Aorta (tissue), 5 donors: Measurements from ENCODE around the gene SYNE1. TPM values are rescaled to one million over a fixed set of nuclear protein-coding genes. Genes with fewer than 3 reads are reported as not detected.

Source experiments
- ATAC-seq: fragments of 200-7000 bp; cut with Tn5 transposase; one replicate; pipeline ENCODE4 v1.9.1; 2022; ENCODE audit warnings: moderate library complexity; ENCODE audit not compliant: low FRiP score
- DNase-seq, 2 donors: peaks; one replicate each; pipeline ENCODE4 v3.0.0-alpha.2; 2020
- H3K27ac ChIP-seq, 2 donors: one replicate each; pipeline ENCODE4 v1.5.1; 2013; ENCODE audit warnings: low read length in 2 of 2, mild to moderate bottlenecking in 2 of 2, moderate library complexity in 2 of 2, control low read depth in 1 of 2, inconsistent platforms in 1 of 2, low read depth in 1 of 2
- H3K27me3 ChIP-seq, 2 donors: one replicate each; pipeline ENCODE4 v1.6.1; 2013; ENCODE audit warnings: control low read depth in 1 of 2, low read length in 1 of 2, mild to moderate bottlenecking in 1 of 2, moderate library complexity in 1 of 2; ENCODE audit not compliant: insufficient read depth in 2 of 2, control insufficient read depth in 1 of 2
- H3K36me3 ChIP-seq, 2 donors: one replicate each; pipeline ENCODE4 v1.6.1; 2013; ENCODE audit warnings: control low read depth in 1 of 2, low read length in 1 of 2, mild to moderate bottlenecking in 1 of 2; ENCODE audit not compliant: insufficient read depth in 2 of 2, control insufficient read depth in 1 of 2
- H3K4me1 ChIP-seq, 2 donors: one replicate each; pipeline ENCODE4 v1.6.1; 2013; ENCODE audit warnings: low read length in 2 of 2, control low read depth in 1 of 2, mild to moderate bottlenecking in 1 of 2, moderate library complexity in 1 of 2; ENCODE audit not compliant: insufficient read depth in 2 of 2, control insufficient read depth in 1 of 2
- H3K4me3 ChIP-seq, 2 donors: one replicate each; pipeline ENCODE4 v1.5.1; 2013; ENCODE audit warnings: low read length in 2 of 2, control low read depth in 1 of 2, mild to moderate bottlenecking in 1 of 2
- H3K9me3 ChIP-seq: one replicate; pipeline ENCODE4 v1.6.1; 2013; ENCODE audit warnings: mild to moderate bottlenecking, low read length; ENCODE audit not compliant: control insufficient read depth
- WGBS, 2 donors: extraction: QIAGEN DNeasy Blood & Tissue Kit; methylation state at CpG; one replicate each; pipeline ENCODE4 v1.1.7; 2013; 5-methylcytosine and 5-hydroxymethylcytosine counted together
- intact Hi-C, 2 donors: fragments of 100-400 bp; cut with DNase I; formaldehyde crosslinking; loops; one replicate each; pipeline versions ENCODE4 v1.14.2 to v1.15.0; 2022
- polyA plus RNA-seq, 2 donors: library from polyadenylated mRNA; stranded (reverse); fragments of 200-250 nt; gene quantifications; one replicate each; pipeline ENCODE4 v1.2.3, GENCODE V29; 2013
- total RNA-seq, 2 donors: library from RNA; stranded (reverse); fragmentation: NEBNext Ultra II Directional; extraction: Animal tissue kit (Norgen Biotek cat#: 25700); gene quantifications; one replicate each; pipeline ENCODE4 v1.2.1, GENCODE V29; 2021
- donor health status: healthy with polysubstance abuse.
- donor health status: Bipolar disorder and iron deficiency.
- donor health status: DM: no; HTN: no; CAD: no.
- donor health status: DM: no; HTN: no; CAD: no.
- donor health status: DM: yes; HTN: yes; CAD: no.

The SYNE1 gene
- total and polyA plus RNA-seq, 4 donors: 54.3 to 356 (median 221) TPM

DNA sequence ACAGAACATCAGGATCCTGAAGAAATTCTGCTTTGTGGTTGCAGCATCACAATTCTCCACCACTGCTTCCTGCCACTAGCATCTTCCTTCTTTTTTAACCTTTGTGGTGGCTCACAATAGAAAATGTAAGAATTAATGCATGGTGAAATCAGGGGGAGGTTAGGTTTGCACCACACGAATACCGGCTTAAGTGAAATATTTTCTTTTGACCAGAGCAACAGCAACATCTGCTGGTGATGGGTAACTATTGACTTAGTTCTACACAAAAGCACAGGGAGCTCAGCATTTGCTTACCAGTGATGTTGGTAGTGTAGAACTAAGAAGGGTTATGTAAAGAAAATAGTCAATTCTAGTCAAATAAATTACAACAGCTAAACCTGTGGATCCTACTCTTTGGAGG lies 280.5 kb downstream of the SYNE1 start:
- H3K27ac ChIP-seq: no peak overlapping the region
- H3K36me3 ChIP-seq: peaks cover 16 to 26% of the 10 kb centered on the region in 2 donors
- intact Hi-C loops: loop anchor here in 1 of 2 donors (10.0 kb wide), 1 partner anchor 142 kb away; no protein-coding TSS in a partner anchor
- H3K9me3 ChIP-seq: no peaks in the 10 kb centered on the region
- H3K4me3 ChIP-seq: no peak overlapping the region
- peak; percentile 41 for ATAC-seq
- no peaks in the 10 kb centered on the region for H3K4me1 ChIP-seq
- DNase-seq: no peak
- H3K27me3 ChIP-seq: no peaks in the 10 kb centered on the region
- WGBS, 2 donors: 10 to 13% methylated on average over 2 of the region's 2 CpGs

DNA sequence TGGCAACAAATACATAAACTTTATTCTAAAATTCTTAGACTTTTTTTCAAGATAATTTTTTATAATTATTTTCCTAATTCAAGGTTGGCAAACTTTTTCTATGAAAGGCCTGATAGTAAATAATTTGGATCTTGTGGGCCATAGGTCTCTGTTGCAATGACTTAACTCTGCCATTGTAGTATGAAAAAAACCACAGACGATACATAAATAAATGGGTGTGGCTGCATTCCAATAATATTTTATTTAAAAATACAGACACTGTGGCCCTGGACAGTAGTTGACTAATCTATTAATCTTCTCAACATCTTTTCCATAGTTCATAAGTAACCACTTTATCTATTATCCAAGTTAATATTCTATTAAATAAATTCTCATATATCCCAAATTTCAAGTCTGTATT lies 281.1 kb downstream of the SYNE1 start:
- WGBS, 2 donors: 42 to 46% methylated on average over 1 of the region's 1 CpG
- H3K4me3 ChIP-seq: no peak overlapping the region
- peaks cover 15 to 22% of the 10 kb centered on the region in 2 donors for H3K36me3 ChIP-seq
- no peaks in the 10 kb centered on the region for H3K27me3 ChIP-seq
- H3K4me1 ChIP-seq: no peaks in the 10 kb centered on the region
- H3K27ac ChIP-seq: no peak overlapping the region
- H3K9me3 ChIP-seq: no peaks in the 10 kb centered on the region
- intact Hi-C loops: loop anchor here in 1 of 2 donors (10.0 kb wide), 1 partner anchor 141 kb away; no protein-coding TSS in a partner anchor
- ATAC-seq (no peak), DNase-seq (no peak)

DNA sequence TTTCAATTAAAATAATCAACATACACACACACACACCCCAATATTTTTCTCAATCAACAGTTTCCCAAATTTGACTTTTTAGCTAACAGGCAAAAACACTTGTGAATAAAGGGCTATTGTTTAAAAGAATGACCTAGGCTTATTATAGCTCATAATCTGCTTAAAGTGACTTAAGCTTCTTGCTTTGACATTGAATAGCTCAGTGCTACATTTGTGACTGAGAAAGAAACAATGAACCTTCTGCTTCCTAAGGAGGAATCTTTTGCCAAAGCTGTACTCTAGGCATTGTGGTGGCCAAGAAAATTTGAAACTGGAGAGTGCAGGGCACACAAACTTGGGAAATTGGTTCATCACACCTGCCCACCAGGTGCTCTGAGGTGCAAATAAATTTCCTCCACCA lies 282.0 kb downstream of the SYNE1 start:
- H3K9me3 ChIP-seq: no peaks in the 10 kb centered on the region
- no peaks in the 10 kb centered on the region for H3K27me3 ChIP-seq
- no peaks in the 10 kb centered on the region for H3K4me1 ChIP-seq
- H3K36me3 ChIP-seq: peaks cover 16 to 20% of the 10 kb centered on the region in 2 donors
- ATAC-seq (no peak), DNase-seq (no peak)
- intact Hi-C loops: loop anchor here in 1 of 2 donors (10.0 kb wide), 1 partner anchor 140 kb away; no protein-coding TSS in a partner anchor
- no peak overlapping the region for H3K27ac ChIP-seq
- no peak overlapping the region for H3K4me3 ChIP-seq

DNA sequence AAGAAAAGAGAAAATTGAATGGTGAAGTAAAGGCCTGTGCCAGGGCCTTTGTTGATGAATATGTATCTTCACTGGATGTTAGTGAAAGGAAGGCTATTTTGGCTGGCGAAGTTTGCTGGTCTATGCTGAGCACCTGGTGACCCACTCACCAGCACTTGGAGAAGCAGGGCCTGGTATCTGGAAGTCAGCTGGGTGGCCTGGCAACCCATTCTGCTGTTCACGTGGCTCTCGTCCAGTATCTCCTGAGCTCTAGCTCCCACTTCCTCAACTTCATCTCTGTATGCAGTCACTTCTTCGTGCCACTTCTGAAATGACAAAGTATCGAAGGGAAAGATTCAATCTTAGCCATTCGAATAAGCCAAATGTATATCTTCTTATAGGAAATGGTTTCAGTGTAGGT lies 283.7 kb downstream of the SYNE1 start:
- Histone ChIP-seq H3K4me3 (no peak overlapping the region), H3K27me3 (no peaks in the 10 kb centered on the region), H3K9me3 (no peaks in the 10 kb centered on the region), H3K36me3 (peaks cover 22% of the 10 kb centered on the region in 2 donors), H3K27ac (no peak overlapping the region), H3K4me1 (no peaks in the 10 kb centered on the region)
- no peak for DNase-seq
- 78 to 84% methylated on average over 6 of the region's 6 CpGs for WGBS, 2 donors
- intact Hi-C loops: loop anchor here in 1 of 2 donors (10.0 kb wide), 1 partner anchor 139 kb away; no protein-coding TSS in a partner anchor
- ATAC-seq: no peak

DNA sequence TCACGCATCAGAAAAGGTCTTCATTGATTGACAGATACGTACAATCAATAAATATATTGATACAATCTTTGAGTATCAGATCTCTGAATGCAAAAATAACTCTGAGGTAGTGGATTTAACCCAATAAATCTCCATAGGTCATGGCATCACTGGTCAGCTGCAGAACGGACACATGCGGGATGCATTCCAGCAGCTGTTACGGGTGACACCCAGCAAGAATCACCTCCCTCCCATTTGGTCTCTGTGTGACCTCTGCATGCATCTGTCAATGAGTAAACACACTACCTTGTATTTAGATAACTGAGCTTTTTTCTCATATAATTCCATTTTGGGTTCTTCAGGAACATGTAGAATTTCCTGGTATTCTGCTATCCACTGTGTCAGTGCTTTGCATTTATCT lies 285.4 kb downstream of the SYNE1 start:
- Histone ChIP-seq H3K27me3 (no peaks in the 10 kb centered on the region), H3K4me3 (no peak overlapping the region), H3K27ac (no peak overlapping the region), H3K4me1 (no peaks in the 10 kb centered on the region), H3K9me3 (no peaks in the 10 kb centered on the region), H3K36me3 (peaks cover 16 to 23% of the 10 kb centered on the region in 2 donors)
- intact Hi-C loops: loop anchor here in 1 of 2 donors (10.0 kb wide), 1 partner anchor 137 kb away; no protein-coding TSS in a partner anchor
- ATAC-seq: no peak
- 78 to 83% methylated on average over 5 of the region's 5 CpGs for WGBS, 2 donors
- DNase-seq: no peak

DNA sequence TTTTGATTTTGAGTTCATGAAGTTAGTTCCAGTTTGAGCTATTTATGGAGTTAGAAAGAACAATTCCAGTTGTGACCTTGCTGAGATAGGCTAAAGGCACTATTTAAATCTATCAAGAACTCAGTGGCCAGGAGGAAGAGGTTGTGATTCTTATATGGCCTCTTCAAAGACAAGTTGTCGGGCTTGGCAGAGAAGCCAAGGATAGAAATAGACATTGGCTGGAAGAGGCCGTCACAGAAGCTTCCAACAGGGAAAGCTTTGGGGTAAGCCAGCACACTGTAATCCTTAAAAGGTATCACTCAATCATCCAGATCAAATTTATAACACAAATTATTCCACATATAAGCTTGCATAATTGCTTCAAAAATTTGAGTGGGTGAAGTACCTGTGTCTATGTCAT lies 286.1 kb downstream of the SYNE1 start:
- 4 to 10% methylated on average over 2 of the region's 2 CpGs for WGBS, 2 donors
- intact Hi-C loops: loop anchor here in 1 of 2 donors (10.0 kb wide), 1 partner anchor 136 kb away; no protein-coding TSS in a partner anchor
- no peaks in the 10 kb centered on the region for H3K9me3 ChIP-seq
- H3K4me3 ChIP-seq: no peak overlapping the region
- H3K4me1 ChIP-seq: no peaks in the 10 kb centered on the region
- H3K27ac ChIP-seq: no peak overlapping the region
- peaks cover 16 to 23% of the 10 kb centered on the region in 2 donors for H3K36me3 ChIP-seq
- DNase-seq: no peak
- no peaks in the 10 kb centered on the region for H3K27me3 ChIP-seq
- ATAC-seq: no peak

DNA sequence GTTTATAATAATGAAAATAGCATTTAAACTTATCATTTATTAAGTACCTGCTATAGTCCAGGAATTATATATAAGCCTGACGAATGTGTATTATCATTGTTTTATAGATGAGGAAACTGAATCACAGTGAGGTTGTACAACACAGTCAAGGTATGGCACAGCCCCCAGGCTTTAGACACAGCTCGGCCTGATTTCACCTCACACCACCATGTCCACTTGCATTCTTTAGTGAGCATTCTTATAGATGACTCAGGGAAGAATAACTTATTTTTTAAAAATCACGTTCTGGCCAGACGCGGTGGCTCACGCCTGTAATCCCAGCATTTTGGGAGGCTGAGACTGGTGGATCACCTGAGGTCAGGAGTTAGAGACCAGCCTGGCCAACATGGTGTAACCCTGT lies 289.0 kb downstream of the SYNE1 start:
- Histone ChIP-seq H3K4me3 (no peak overlapping the region), H3K9me3 (no peaks in the 10 kb centered on the region), H3K27me3 (no peaks in the 10 kb centered on the region), H3K27ac (no peak overlapping the region), H3K36me3 (peaks cover 18 to 19% of the 10 kb centered on the region in 2 donors), H3K4me1 (no peaks in the 10 kb centered on the region)
- WGBS, 2 donors: 93 to 94% methylated on average over 6 of the region's 6 CpGs
- ATAC-seq (no peak), DNase-seq (no peak)
- intact Hi-C loops: no loop called here

DNA sequence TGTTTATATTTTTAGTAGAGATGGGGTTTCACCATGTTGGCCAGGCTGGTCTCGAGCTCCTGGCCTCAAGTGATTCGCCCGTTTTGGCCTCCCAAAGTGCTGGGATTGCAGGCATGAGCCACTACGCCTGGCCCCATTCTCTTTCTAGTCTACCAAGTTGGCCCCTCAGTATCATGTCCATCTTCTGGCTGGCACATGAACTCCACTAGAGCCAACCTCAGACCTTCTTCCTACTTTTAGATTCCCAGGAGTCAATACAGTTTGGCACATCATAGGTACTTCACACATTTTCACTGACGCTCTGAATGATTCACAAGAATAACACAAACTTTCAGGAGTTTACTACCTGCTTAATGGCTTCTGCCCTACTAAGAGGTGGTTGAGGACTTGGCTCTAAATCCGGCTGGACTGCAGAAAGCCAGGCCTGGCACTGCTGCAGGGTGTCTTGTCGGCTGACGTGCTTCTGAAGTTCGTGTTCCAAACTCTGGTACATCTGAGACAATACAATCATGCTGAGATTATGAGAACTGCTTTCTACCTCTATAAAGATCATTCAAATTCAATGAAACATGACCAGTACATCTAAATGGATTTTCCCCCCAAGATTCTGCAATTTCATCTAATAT lies 293.3 kb downstream of the SYNE1 start:
- no peaks in the 10 kb centered on the region for H3K27me3 ChIP-seq
- intact Hi-C loops: no loop called here
- no peak for DNase-seq
- H3K36me3 ChIP-seq: peaks cover 9 to 11% of the 10 kb centered on the region in 2 donors
- no peaks in the 10 kb centered on the region for H3K4me1 ChIP-seq
- H3K27ac ChIP-seq: no peak overlapping the region
- 89% methylated on average over 9 of the region's 9 CpGs for WGBS, 2 donors
- no peak for ATAC-seq
- H3K9me3 ChIP-seq: no peaks in the 10 kb centered on the region
- H3K4me3 ChIP-seq: no peak overlapping the region

DNA sequence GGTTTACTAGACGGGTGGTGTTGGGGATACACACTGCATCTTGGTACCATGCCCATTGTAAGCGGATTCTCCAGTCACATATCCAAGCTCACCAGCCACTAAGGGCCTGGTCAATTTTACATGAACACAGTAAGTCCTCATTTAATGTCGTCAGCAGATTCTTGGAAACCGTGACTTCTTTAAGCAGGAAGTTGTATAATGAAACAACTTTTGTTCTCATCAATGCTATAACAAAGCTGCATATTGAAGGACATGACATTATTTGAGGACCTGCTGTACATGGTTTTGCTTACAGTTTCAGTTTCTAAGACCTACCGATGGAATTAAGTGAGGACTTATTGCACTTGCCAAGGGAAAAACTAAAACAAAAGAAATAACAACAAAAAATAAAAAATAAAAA lies 295.6 kb downstream of the SYNE1 start:
- ATAC-seq (no peak), DNase-seq (no peak)
- 81 to 82% methylated on average over 5 of the region's 5 CpGs for WGBS, 2 donors
- intact Hi-C loops: no loop called here
- Histone ChIP-seq H3K36me3 (peaks cover 3 to 10% of the 10 kb centered on the region in 2 donors), H3K27me3 (no peaks in the 10 kb centered on the region), H3K27ac (no peak overlapping the region), H3K4me3 (no peak overlapping the region), H3K9me3 (no peaks in the 10 kb centered on the region), H3K4me1 (no peaks in the 10 kb centered on the region)
